ENCODE measurements around the gene TMEM171.

The TMEM171 gene

GRCh38 chr5:73153513-73153912, 33.1 kb downstream of the TMEM171 start:
- no peak for FAIRE-seq

GRCh38 chr5:73154208-73155006, 34.0 kb downstream of the TMEM171 start:
- no peak for FAIRE-seq

- no peak for FAIRE-seq
These were observed 35.2 kb downstream of the TMEM171 start for GRCh38 chr5:73155271-73156222.

GRCh38 chr5:73157414-73158303, 37.3 kb downstream of the TMEM171 start:
- no peak for FAIRE-seq

- FAIRE-seq, result no peak
These were observed 37.9 kb downstream of the TMEM171 start for GRCh38 chr5:73158313-73158712.

GRCh38 chr5:73160239-73160671, 39.9 kb downstream of the TMEM171 start:
- FAIRE-seq, result no peak

- FAIRE-seq, result peak; percentile 8
These were observed 50.1 kb downstream of the TMEM171 start for GRCh38 chr5:73170522-73170921.

- no peak for FAIRE-seq
These were observed 51.1 kb downstream of the TMEM171 start for GRCh38 chr5:73171495-73171894.

GRCh38 chr5:73172951-73173350, 52.6 kb downstream of the TMEM171 start, which contains the start of gene TMEM174:
Gene TMEM174, plus strand, starts transcription at chr5:73173193. Its CDS starts 51 bp downstream, at chr5:73173244.
- no peak for FAIRE-seq

GRCh38 chr5:73174100-73174815, 53.9 kb downstream of the TMEM171 start:
- no peak for FAIRE-seq

GRCh38 chr5:73176250-73176649, 55.9 kb downstream of the TMEM171 start:
- no peak for FAIRE-seq

GRCh38 chr5:73178265-73178664, 57.9 kb downstream of the TMEM171 start:
- no peak for FAIRE-seq

- no peak for FAIRE-seq
These were observed 59.4 kb downstream of the TMEM171 start for GRCh38 chr5:73179730-73180129.

GRCh38 chr5:73180566-73180965, 60.2 kb downstream of the TMEM171 start:
- FAIRE-seq, result no peak
